ENCODE data around the gene MCM6. TPM values are rescaled to one million over a fixed set of nuclear protein-coding genes. Genes with fewer than 3 reads are reported as not detected.

MCM6 gene
- total RNA-seq, 1 donor from 2014 or later: 177 TPM

DNA sequence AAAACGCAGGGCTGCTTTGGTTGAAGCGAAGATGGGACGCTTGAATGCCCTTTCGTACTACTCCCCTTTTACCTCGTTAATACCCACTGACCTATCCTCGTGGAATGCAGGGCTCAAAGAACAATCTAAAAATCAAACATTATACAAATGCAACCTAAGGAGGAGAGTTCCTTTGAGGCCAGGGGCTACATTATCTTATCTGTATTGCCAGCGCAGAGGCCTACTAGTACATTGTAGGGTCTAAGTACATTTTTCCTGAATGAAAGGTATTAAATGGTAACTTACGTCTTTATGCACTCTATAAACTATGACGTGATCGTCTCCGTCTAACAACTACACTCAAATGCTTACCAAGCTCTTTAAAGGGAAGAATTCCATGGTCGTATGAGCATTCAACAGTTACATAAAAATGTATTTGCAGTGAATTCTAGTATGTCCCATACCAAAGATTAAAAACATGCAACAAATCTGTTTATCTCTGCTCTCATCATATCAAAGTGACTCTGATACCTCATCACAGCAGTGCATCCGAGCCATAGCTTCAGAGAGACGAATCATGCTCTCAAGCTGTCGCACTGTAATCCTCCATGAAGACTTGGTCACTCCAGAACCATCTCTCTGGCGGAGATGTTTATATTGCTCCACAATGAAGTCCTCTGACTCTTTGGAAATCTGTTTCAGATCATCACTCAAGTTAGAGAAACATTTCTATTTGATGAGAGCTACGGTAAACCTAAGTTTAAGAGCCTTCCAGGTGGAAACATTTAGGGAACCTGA lies 25.2 kb downstream of the MCM6 start:
- intact Hi-C loops (cut with micrococcal nuclease): loop anchor here (2.0 to 5.0 kb wide), 2 partner anchors 14 to 69 kb away; no protein-coding TSS in a partner anchor
- DNase-seq (ENCODE audit: low spot score): no peak
- Mint-ChIP-seq H3K4me1 (ENCODE audit: low read depth) (no peaks in the 10 kb centered on the region), H3K4me3 (no peak overlapping the region), H3K27me3 (ENCODE audit: insufficient read depth) (no peaks in the 10 kb centered on the region), H3K36me3 (ENCODE audit: low read depth) (peaks cover 47% of the 10 kb centered on the region), H3K9me3 (no peaks in the 10 kb centered on the region), H3K27ac (peak overlapping the region; percentile 23)

DNA sequence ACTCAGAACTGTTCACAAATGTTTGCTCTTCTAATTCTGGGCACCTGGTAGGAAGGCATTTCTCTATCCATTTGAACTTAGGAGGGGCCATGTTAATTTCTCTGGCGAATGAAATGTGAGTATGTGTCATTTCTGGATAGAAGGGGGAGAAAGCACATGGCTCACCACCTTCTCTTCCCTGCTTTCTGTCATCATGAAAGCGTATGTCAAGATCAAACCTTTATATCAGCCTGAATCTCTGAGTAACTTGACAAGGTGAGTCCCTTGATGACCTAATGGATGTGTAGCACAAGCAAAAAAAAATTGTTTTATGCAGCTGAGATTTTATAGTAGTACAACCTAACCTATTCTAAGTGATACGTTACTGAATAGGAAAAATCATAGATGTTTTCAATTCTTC lies 27.2 kb downstream of the MCM6 start:
- no peak for DNase-seq (ENCODE audit: low spot score)
- no peaks in the 10 kb centered on the region for H3K9me3 Mint-ChIP-seq
- no peak overlapping the region for H3K4me3 Mint-ChIP-seq
- H3K36me3 Mint-ChIP-seq (ENCODE audit: low read depth): peaks cover 55% of the 10 kb centered on the region
- intact Hi-C loops (cut with micrococcal nuclease): no loop called here
- peak overlapping the region; percentile 44 for H3K27ac Mint-ChIP-seq
- no peaks in the 10 kb centered on the region for H3K27me3 Mint-ChIP-seq (ENCODE audit: insufficient read depth)
- H3K4me1 Mint-ChIP-seq (ENCODE audit: low read depth): no peaks in the 10 kb centered on the region

GRCh38 chr2:135845997-135846396 lies 30.2 kb downstream of the MCM6 start:
- H3K36me3 Mint-ChIP-seq (ENCODE audit: low read depth): peaks cover 59% of the 10 kb centered on the region
- peaks cover 17% of the 10 kb centered on the region for H3K4me1 Mint-ChIP-seq (ENCODE audit: low read depth)
- H3K9me3 Mint-ChIP-seq: no peaks in the 10 kb centered on the region
- no peak overlapping the region for H3K27ac Mint-ChIP-seq
- no peak overlapping the region for H3K4me3 Mint-ChIP-seq
- no peaks in the 10 kb centered on the region for H3K27me3 Mint-ChIP-seq (ENCODE audit: insufficient read depth)
- intact Hi-C loops (cut with micrococcal nuclease): no loop called here
- DNase-seq (ENCODE audit: low spot score): no peak

GRCh38 chr2:135845257-135845656 lies 31.0 kb downstream of the MCM6 start:
- Mint-ChIP-seq H3K4me1 (ENCODE audit: low read depth) (peaks cover 23% of the 10 kb centered on the region), H3K4me3 (no peak overlapping the region), H3K9me3 (no peaks in the 10 kb centered on the region), H3K36me3 (ENCODE audit: low read depth) (peaks cover 57% of the 10 kb centered on the region), H3K27me3 (ENCODE audit: insufficient read depth) (no peaks in the 10 kb centered on the region), H3K27ac (no peak overlapping the region)
- no peak for DNase-seq (ENCODE audit: low spot score)
- intact Hi-C loops (cut with micrococcal nuclease): no loop called here

DNA sequence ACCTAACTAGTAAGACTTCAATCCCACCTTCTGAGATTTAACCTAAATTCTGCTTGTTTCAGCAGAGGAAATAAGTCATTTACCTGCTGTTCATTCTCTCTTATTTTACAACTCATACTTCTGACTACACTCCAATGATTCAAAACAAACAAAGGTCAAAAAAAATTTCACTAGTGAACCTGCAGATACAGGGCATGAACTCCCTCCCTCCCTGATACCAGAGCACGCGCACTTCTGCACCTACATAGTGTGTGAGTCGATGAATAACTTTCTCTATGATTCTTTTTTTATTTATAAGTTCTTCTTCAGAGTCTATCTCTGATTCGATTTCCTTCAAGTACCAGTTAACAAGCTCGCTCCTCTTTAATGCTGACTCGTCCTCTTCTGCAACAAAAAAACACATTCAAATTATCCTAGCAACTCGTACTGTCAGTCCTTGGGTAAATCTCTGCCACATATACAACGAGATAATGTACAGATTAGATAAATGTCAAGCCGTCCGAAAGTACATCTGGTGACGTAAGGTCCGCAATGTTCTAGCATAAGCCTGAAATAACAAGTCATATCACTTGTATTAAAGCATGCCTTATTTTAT lies 31.8 kb downstream of the MCM6 start:
- H3K27ac Mint-ChIP-seq: no peak overlapping the region
- H3K9me3 Mint-ChIP-seq: no peaks in the 10 kb centered on the region
- H3K4me3 Mint-ChIP-seq: no peak overlapping the region
- intact Hi-C loops (cut with micrococcal nuclease): no loop called here
- H3K27me3 Mint-ChIP-seq (ENCODE audit: insufficient read depth): no peaks in the 10 kb centered on the region
- peaks cover 53% of the 10 kb centered on the region for H3K36me3 Mint-ChIP-seq (ENCODE audit: low read depth)
- peaks cover 27% of the 10 kb centered on the region for H3K4me1 Mint-ChIP-seq (ENCODE audit: low read depth)
- DNase-seq (ENCODE audit: low spot score): no peak

DNA sequence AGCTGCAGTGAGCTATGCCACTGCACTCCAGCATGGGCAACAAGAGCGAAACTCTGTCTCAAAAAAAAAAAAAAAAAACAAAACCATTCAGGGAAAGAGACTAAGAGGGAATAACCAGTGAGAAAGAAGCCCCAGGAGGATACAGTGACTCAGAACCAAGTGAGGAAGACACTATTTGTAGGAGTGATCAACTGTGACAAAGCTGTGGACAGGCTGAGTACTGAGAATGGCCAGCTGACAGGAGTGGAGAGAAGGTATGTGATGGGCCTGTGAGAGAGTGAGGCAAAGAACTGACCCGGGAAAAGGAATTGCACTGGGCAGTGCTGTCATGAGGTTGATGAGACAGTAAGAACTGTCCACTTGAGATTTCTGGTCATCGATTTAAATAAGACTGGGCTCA lies 32.6 kb downstream of the MCM6 start:
- no peak for DNase-seq (ENCODE audit: low spot score)
- H3K27ac Mint-ChIP-seq: peak overlapping the region; percentile 53
- H3K36me3 Mint-ChIP-seq (ENCODE audit: low read depth): peaks cover 48% of the 10 kb centered on the region
- H3K27me3 Mint-ChIP-seq (ENCODE audit: insufficient read depth): no peaks in the 10 kb centered on the region
- H3K9me3 Mint-ChIP-seq: no peaks in the 10 kb centered on the region
- H3K4me3 Mint-ChIP-seq: no peak overlapping the region
- intact Hi-C loops (cut with micrococcal nuclease): no loop called here
- H3K4me1 Mint-ChIP-seq (ENCODE audit: low read depth): peaks cover 27% of the 10 kb centered on the region

GRCh38 chr2:135840601-135841000 lies 35.6 kb downstream of the MCM6 start:
- no peaks in the 10 kb centered on the region for H3K9me3 Mint-ChIP-seq
- H3K4me3 Mint-ChIP-seq: no peak overlapping the region
- no peak for DNase-seq (ENCODE audit: low spot score)
- intact Hi-C loops (cut with micrococcal nuclease): loop anchor here (2.0 kb wide), 1 partner anchor 20 kb away; no protein-coding TSS in a partner anchor
- peaks cover 30% of the 10 kb centered on the region for H3K4me1 Mint-ChIP-seq (ENCODE audit: low read depth)
- H3K27me3 Mint-ChIP-seq (ENCODE audit: insufficient read depth): no peaks in the 10 kb centered on the region
- peak overlapping the region; percentile 57 for H3K27ac Mint-ChIP-seq
- peaks cover 38% of the 10 kb centered on the region for H3K36me3 Mint-ChIP-seq (ENCODE audit: low read depth)

DNA sequence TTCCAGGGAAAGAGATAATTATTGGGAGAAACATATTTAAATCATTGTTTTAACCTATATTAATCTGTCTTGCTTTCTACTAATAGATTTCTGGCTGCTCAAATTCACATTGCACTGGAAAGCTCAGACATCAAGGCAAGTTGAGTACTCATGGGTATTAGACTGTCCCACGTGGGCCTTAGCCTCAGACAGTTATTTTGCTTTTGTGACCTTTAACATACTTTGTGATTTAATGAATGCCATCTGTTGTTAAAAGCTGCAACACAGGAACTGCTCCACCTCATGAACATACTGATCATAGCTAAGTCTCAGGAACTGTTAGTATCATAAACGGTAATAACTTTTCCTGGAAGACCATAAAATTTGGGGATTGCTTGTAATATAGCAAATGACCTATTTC lies 36.5 kb downstream of the MCM6 start:
- H3K36me3 Mint-ChIP-seq (ENCODE audit: low read depth): peaks cover 35% of the 10 kb centered on the region

GRCh38 chr2:135838502-135838901 lies 37.7 kb downstream of the MCM6 start:
- intact Hi-C loops (cut with micrococcal nuclease): no loop called here
- peaks cover 32% of the 10 kb centered on the region for H3K4me1 Mint-ChIP-seq (ENCODE audit: low read depth)
- no peaks in the 10 kb centered on the region for H3K27me3 Mint-ChIP-seq (ENCODE audit: insufficient read depth)
- no peak for DNase-seq (ENCODE audit: low spot score)
- peaks cover 23% of the 10 kb centered on the region for H3K36me3 Mint-ChIP-seq (ENCODE audit: low read depth)
- no peaks in the 10 kb centered on the region for H3K9me3 Mint-ChIP-seq
- H3K4me3 Mint-ChIP-seq: no peak overlapping the region
- H3K27ac Mint-ChIP-seq: no peak overlapping the region

More for the DNA sequence above, 36.5 kb downstream of the MCM6 start:
- intact Hi-C loops (cut with micrococcal nuclease): loop anchor here (2.0 kb wide), 1 partner anchor 19 kb away; no protein-coding TSS in a partner anchor
- Mint-ChIP-seq H3K9me3 (no peaks in the 10 kb centered on the region), H3K27ac (no peak overlapping the region), H3K27me3 (ENCODE audit: insufficient read depth) (no peaks in the 10 kb centered on the region), H3K4me3 (no peak overlapping the region), H3K4me1 (ENCODE audit: low read depth) (peaks cover 32% of the 10 kb centered on the region)
- no peak for DNase-seq (ENCODE audit: low spot score)

GRCh38 chr2:135836596-135837270 lies 39.5 kb downstream of the MCM6 start, which contains the start of gene LCT:
Gene LCT (minus strand): TSS chr2:135837184. CDS start chr2:135837169, 15 bp downstream.
- DNase-seq (ENCODE audit: low spot score): no peak
- H3K27ac Mint-ChIP-seq: no peak within 1 kb of the TSS
- no peaks in the 10 kb centered on the region for H3K27me3 Mint-ChIP-seq (ENCODE audit: insufficient read depth)
- no peaks in the 10 kb centered on the region for H3K9me3 Mint-ChIP-seq
- intact Hi-C loops (cut with micrococcal nuclease): no loop called here
- H3K36me3 Mint-ChIP-seq (ENCODE audit: low read depth): peaks cover 10% of the 10 kb centered on the region
- H3K4me1 Mint-ChIP-seq (ENCODE audit: low read depth): peaks cover 21% of the 10 kb centered on the region
- H3K4me3 Mint-ChIP-seq: no peak within 1 kb of the TSS

DNA sequence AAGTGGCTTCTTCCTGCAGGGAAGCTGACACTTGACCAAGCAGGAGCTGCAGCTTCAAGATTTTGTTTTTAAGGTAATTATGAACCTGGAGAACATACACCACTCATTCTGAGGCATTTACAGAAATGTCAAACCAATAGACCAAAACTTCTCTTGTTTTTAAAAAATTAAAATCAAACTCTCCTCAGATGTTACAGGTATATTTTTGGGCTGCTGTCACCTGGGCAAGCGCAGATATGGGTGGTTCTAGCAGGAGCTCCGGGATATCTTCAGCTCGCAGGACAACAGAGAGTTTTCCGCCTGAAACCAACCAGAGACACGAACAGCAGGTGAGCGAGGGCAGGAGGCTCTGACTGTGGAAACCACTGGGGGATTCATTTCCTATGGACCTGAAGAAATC lies 43.4 kb downstream of the MCM6 start:
- intact Hi-C loops (cut with micrococcal nuclease): no loop called here
- Mint-ChIP-seq H3K27ac (no peak overlapping the region), H3K9me3 (no peaks in the 10 kb centered on the region), H3K4me1 (ENCODE audit: low read depth) (peaks cover 5% of the 10 kb centered on the region), H3K4me3 (no peak overlapping the region), H3K36me3 (ENCODE audit: low read depth) (peaks cover 4% of the 10 kb centered on the region), H3K27me3 (ENCODE audit: insufficient read depth) (no peaks in the 10 kb centered on the region)
- no peak for DNase-seq (ENCODE audit: low spot score)

DNA sequence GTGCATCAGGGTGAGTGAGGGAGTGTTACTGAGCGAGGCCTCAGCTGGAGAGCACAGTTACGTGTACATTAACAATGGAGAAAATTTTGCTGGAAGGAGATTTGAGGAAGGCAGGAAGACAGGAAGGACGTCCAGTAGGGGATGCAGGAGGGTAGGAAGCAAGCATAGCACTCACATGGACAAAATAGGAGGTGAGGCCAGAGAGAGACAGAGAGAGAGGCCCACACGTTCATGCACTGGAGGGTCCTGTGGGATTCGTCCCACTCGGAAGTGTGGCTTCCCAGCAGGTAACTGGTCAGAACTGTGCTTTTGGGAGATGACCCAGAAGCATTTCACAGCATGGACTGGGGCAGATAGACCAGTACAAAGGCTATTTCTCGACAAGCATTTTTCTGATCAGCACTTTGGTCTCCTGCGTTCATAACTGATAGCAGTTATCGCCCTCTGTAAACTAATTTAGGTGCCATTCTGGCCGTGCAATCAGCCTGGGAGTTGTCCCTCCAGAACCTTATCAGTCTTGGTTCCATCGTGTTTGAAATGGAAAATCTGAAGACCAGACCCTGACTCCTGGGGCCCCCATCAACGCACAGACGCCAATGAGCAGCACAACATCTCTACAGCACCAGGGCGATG lies 44.9 kb downstream of the MCM6 start:
- H3K27ac Mint-ChIP-seq: no peak overlapping the region

More for the DNA sequence above, 44.9 kb downstream of the MCM6 start:
- H3K4me1 Mint-ChIP-seq (ENCODE audit: low read depth): peaks cover 5% of the 10 kb centered on the region
- H3K36me3 Mint-ChIP-seq (ENCODE audit: low read depth): peaks cover 4% of the 10 kb centered on the region
- no peak overlapping the region for H3K4me3 Mint-ChIP-seq
- no peak for DNase-seq (ENCODE audit: low spot score)
- no peaks in the 10 kb centered on the region for H3K9me3 Mint-ChIP-seq
- H3K27me3 Mint-ChIP-seq (ENCODE audit: insufficient read depth): no peaks in the 10 kb centered on the region
- intact Hi-C loops (cut with micrococcal nuclease): no loop called here

Measured in activated T-helper 1 cell treated with anti-CD3 and anti-CD28 coated beads, Interleukin-12 subunit alpha, Interleukin-12 subunit beta, Interleukin-2, Interleukin-4 antibody, amounts not matched to agents 30 ng/mL and 10 ng/mL and 1 ng/mL, durations not matched to agents 14 hours and 24 hours and 36 hours (primary cell).